Neural crest cell (in vitro differentiated cells): Measurements from ENCODE around the gene KLHL8. TPM values are rescaled to one million over a fixed set of nuclear protein-coding genes. Genes with fewer than 3 reads are reported as not detected.

Experiments
- DNase-seq: peaks from one replicate; pipeline ENCODE4 v3.0.0; 2021; ENCODE audit warnings: low read depth, mixed read lengths, low spot score
- H3K27ac Mint-ChIP-seq: one replicate; pipeline ENCODE4 v1.8.0; 2021; ENCODE audit warnings: mild to moderate bottlenecking, mixed read lengths; ENCODE audit not compliant: unreplicated experiment
- H3K27me3 Mint-ChIP-seq: 2 replicates; pipeline ENCODE4 v1.8.0; 2021; ENCODE audit warnings: low read depth, mild to moderate bottlenecking, mixed read lengths
- H3K36me3 Mint-ChIP-seq: 2 replicates; pipeline ENCODE4 v1.8.0; 2021; ENCODE audit warnings: low read depth, mild to moderate bottlenecking, mixed read lengths
- H3K4me1 Mint-ChIP-seq: 2 replicates; pipeline ENCODE4 v1.8.0; 2021; ENCODE audit warnings: mixed read lengths
- H3K4me3 Mint-ChIP-seq: one replicate; pipeline ENCODE4 v1.8.0; 2021; ENCODE audit warnings: mild to moderate bottlenecking, mixed read lengths
- H3K9me3 Mint-ChIP-seq: 2 replicates; pipeline ENCODE4 v1.8.0; 2021; ENCODE audit warnings: mixed read lengths
- CTCF ChIP-seq: fragments of 200-600 bp; sonication (generic); conservative IDR thresholded peaks from 2 replicates; pipeline ENCODE4 v1.5.0; 2021; ENCODE audit warnings: antibody characterized with exemption, mild to moderate bottlenecking
- total RNA-seq: library from RNA; stranded (reverse); gene quantifications from 2 replicates; pipeline ENCODE4 v1.2.1, GENCODE V29; 2021

KLHL8 gene
- total RNA-seq, 1 donor from 2014 or later, result 18.6 TPM

GRCh38 chr4:87121341-87122065 lies 98.9 kb downstream of the KLHL8 start:
- H3K27ac Mint-ChIP-seq, result peak overlapping the region; percentile 85
- TF ChIP-seq CTCF, result no peak
- H3K4me3 Mint-ChIP-seq, result no peak overlapping the region
- no peaks in the 10 kb centered on the region for H3K9me3 Mint-ChIP-seq
- H3K4me1 Mint-ChIP-seq, result peaks cover 15% of the 10 kb centered on the region
- H3K36me3 Mint-ChIP-seq, result peaks cover 16% of the 10 kb centered on the region
- no peaks in the 10 kb centered on the region for H3K27me3 Mint-ChIP-seq
- DNase-seq, result no peak

GRCh38 chr4:87120411-87121162 lies 99.8 kb downstream of the KLHL8 start:
- no peak for DNase-seq
- Mint-ChIP-seq H3K4me1 (peaks cover 15% of the 10 kb centered on the region), H3K27me3 (no peaks in the 10 kb centered on the region), H3K27ac (peak overlapping the region; percentile 96), H3K9me3 (no peaks in the 10 kb centered on the region), H3K4me3 (no peak overlapping the region), H3K36me3 (peaks cover 15% of the 10 kb centered on the region)
- no peak for TF ChIP-seq CTCF

- peaks cover 11% of the 10 kb centered on the region for H3K36me3 Mint-ChIP-seq
- peak overlapping the region; percentile 9 for H3K27ac Mint-ChIP-seq
- H3K27me3 Mint-ChIP-seq, result no peaks in the 10 kb centered on the region
- TF ChIP-seq CTCF, result no peak
- no peak for DNase-seq
- H3K4me3 Mint-ChIP-seq, result no peak overlapping the region
- H3K4me1 Mint-ChIP-seq, result peaks cover 15% of the 10 kb centered on the region
- no peaks in the 10 kb centered on the region for H3K9me3 Mint-ChIP-seq
Measured at GRCh38 chr4:87120010-87120409, 100.4 kb downstream of the KLHL8 start.

GRCh38 chr4:87118826-87119225 lies 101.6 kb downstream of the KLHL8 start:
- no peak for TF ChIP-seq CTCF
- no peak for DNase-seq
- Mint-ChIP-seq H3K27me3 (no peaks in the 10 kb centered on the region), H3K36me3 (peaks cover 11% of the 10 kb centered on the region), H3K9me3 (no peaks in the 10 kb centered on the region), H3K4me1 (peaks cover 15% of the 10 kb centered on the region), H3K4me3 (no peak overlapping the region), H3K27ac (no peak overlapping the region)

- Mint-ChIP-seq H3K27me3 (no peaks in the 10 kb centered on the region), H3K9me3 (no peaks in the 10 kb centered on the region), H3K4me1 (peaks cover 15% of the 10 kb centered on the region), H3K36me3 (peaks cover 11% of the 10 kb centered on the region), H3K4me3 (no peak overlapping the region), H3K27ac (no peak overlapping the region)
- no peak for TF ChIP-seq CTCF
- no peak for DNase-seq
Measured at GRCh38 chr4:87118421-87118820, 102.0 kb downstream of the KLHL8 start.
